Tibial nerve (tissue), 4 donors: ENCODE results near the gene KCNE3. TPM values are rescaled to one million over a fixed set of nuclear protein-coding genes. Genes with fewer than 3 reads are reported as not detected.

ENCODE experiments used
- DNase-seq, 2 donors: peaks; one replicate each; pipeline ENCODE4 v3.0.0-alpha.2; 2019; ENCODE audit warnings: low spot score in 2 of 2
- H3K27ac ChIP-seq, 4 donors: fragments of 200-600 bp; sonication (generic) in 3 of 4; one replicate each; pipeline ENCODE4 v1.5.1; 2017 to 2019; ENCODE audit warnings: mild to moderate bottlenecking in 1 of 4
- H3K27me3 ChIP-seq, 2 donors: fragments of 200-600 bp; sonication (generic) in 1 of 2; one replicate each; pipeline versions ENCODE4 v1.5.1 to v1.6.0; 2017 to 2019
- H3K36me3 ChIP-seq, 3 donors: fragments of 200-600 bp; sonication (generic); one replicate each; pipeline ENCODE4 v1.5.1; 2018 to 2019
- H3K4me1 ChIP-seq, 4 donors: fragments of 200-600 bp; sonication (generic) in 3 of 4; one replicate each; pipeline ENCODE4 v1.5.1; 2017 to 2019
- H3K4me3 ChIP-seq, 4 donors: fragments of 200-600 bp; sonication (generic) in 3 of 4; one replicate each; pipeline ENCODE4 v1.5.1; 2017 to 2019; ENCODE audit warnings: mild to moderate bottlenecking in 1 of 4, moderate library complexity in 1 of 4
- H3K9me3 ChIP-seq, 4 donors: fragments of 200-600 bp; sonication (generic) in 3 of 4; one replicate each; pipeline ENCODE4 v1.5.1; 2017 to 2019
- CTCF ChIP-seq, 5 experiments: fragments of 200-600 bp in 3 of 5; fragments of 450-650 bp in 2 of 5; sonication (generic) in 3 of 5; IDR thresholded peaks; one replicate each; pipeline ENCODE4 v1.5.1; 2016 to 2019; ENCODE audit warnings: antibody characterized with exemption in 5 of 5, mild to moderate bottlenecking in 3 of 5, moderate library complexity in 2 of 5
- EP300 ChIP-seq, 2 donors: sonication (generic); formaldehyde crosslinking; IDR thresholded peaks; one replicate each; pipeline ENCODE4 v1.6.1; 2017; ENCODE audit warnings: antibody characterized with exemption in 2 of 2, mild to moderate bottlenecking in 1 of 2
- POLR2A ChIP-seq, 2 donors: fragments of 450-650 bp; IDR thresholded peaks; one replicate each; pipeline ENCODE4 v1.6.1; 2017; ENCODE audit warnings: antibody characterized with exemption in 2 of 2, mild to moderate bottlenecking in 2 of 2, moderate library complexity in 2 of 2
- WGBS, 2 donors: methylation state at CpG; one replicate each; pipeline ENCODE4 v1.1.5; 2018; 5-methylcytosine and 5-hydroxymethylcytosine counted together
- total RNA-seq, 4 donors: library from RNA; depleted of rRNA; stranded (reverse); fragments of >200 nt; gene quantifications; one replicate each; pipeline ENCODE4 v1.1.0, GENCODE V29; 2016

The KCNE3 gene
- total RNA-seq, 4 donors from 2014 or later: 5.7 to 8.5 (median 6.7) TPM

DNA sequence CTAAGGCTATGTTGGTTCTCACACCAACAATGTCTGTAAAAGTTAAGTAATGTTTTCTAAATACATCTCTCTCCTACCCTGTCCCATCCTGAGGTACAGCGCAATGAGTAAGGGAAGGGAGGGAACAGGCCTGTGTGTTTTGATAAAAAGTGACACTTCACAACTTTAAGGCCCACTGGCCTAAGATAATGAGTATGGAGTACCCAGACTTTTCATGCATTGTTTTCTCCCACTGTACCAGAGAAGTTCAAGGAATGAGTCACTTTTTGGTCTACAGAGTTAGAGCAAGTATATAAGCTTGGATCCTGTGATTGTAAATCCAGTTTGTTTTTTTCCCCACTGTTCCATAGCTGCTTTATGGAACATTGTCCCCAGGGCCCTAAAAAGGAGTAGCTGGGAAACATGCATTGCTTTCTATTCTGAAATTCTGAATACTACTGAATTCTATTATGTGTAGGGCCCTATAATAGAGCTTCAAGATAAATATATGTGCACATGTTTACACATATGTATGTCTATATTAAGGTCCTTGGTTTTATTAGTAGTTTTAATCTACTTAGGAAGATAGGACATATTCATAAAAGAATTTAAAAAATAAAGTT is 29.8 kb downstream of the KCNE3 start:
- Histone ChIP-seq H3K27ac (peak overlapping the region in 1 of 4 donors; percentile 28), H3K36me3 (no peaks in the 10 kb centered on the region), H3K27me3 (no peaks in the 10 kb centered on the region), H3K4me3 (no peak overlapping the region), H3K4me1 (no peaks in the 10 kb centered on the region), H3K9me3 (peaks cover 0 to 7% (median 0%) of the 10 kb centered on the region in 4 donors)
- WGBS, 2 donors: 94 to 100% methylated on average over 1 of the region's 1 CpG
- no peak for DNase-seq
- TF ChIP-seq EP300 (IDR thresholded peaks at IDR 0.05) (no peak), POLR2A (IDR thresholded peaks at IDR 0.05) (no peak), CTCF (IDR thresholded peaks at IDR 0.05) (no peak)

- no peaks in the 10 kb centered on the region for H3K9me3 ChIP-seq
- no peak overlapping the region for H3K4me3 ChIP-seq
- 49 to 59% methylated on average over 7 of the region's 7 CpGs for WGBS, 2 donors
- no peaks in the 10 kb centered on the region for H3K36me3 ChIP-seq
- H3K27ac ChIP-seq: no peak overlapping the region
- DNase-seq: no peak
- H3K27me3 ChIP-seq: no peaks in the 10 kb centered on the region
- H3K4me1 ChIP-seq: no peaks in the 10 kb centered on the region
- TF ChIP-seq CTCF (IDR thresholded peaks at IDR 0.05) (no peak), EP300 (IDR thresholded peaks at IDR 0.05) (no peak), POLR2A (IDR thresholded peaks at IDR 0.05) (no peak)
Measured at GRCh38 chr11:74434528-74434927, 32.8 kb downstream of the KCNE3 start.

DNA sequence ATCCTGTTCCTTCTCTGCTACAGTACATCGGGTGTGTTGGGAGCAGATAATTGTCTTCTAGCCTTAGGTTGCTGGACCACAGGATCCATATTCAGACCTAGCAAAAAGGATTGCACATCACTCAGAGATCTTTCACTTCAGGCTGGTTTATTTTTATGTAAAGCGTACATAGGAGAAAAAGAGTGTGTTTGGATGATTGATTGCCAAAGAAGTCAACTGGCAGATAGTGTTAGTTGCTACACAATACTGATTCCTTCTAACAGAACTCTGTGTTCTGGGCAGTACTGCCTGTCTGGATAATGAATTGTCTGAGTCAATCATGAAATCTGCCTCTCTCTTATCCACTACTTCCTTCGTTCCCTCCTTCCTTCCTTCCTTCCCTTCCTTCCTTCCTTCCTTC is 38.1 kb downstream of the KCNE3 start:
- no peak overlapping the region for H3K4me3 ChIP-seq
- no peaks in the 10 kb centered on the region for H3K36me3 ChIP-seq
- DNase-seq: no peak
- no peak for TF ChIP-seq EP300 (IDR thresholded peaks at IDR 0.05)
- TF ChIP-seq POLR2A (IDR thresholded peaks at IDR 0.05): no peak
- TF ChIP-seq CTCF (IDR thresholded peaks at IDR 0.05): no peak
- 83 to 84% methylated on average over 3 of the region's 3 CpGs for WGBS, 2 donors
- H3K27ac ChIP-seq: no peak overlapping the region
- H3K9me3 ChIP-seq: peaks cover 0 to 23% (median 0%) of the 10 kb centered on the region in 4 donors
- H3K27me3 ChIP-seq: no peaks in the 10 kb centered on the region
- H3K4me1 ChIP-seq: no peaks in the 10 kb centered on the region

GRCh38 chr11:74427384-74427886 is 39.9 kb downstream of the KCNE3 start:
- H3K27me3 ChIP-seq: no peaks in the 10 kb centered on the region

More at GRCh38 chr11:74427384-74427886, 39.9 kb downstream of the KCNE3 start:
- H3K9me3 ChIP-seq: peaks cover 0 to 23% (median 0%) of the 10 kb centered on the region in 4 donors
- WGBS, 2 donors: 48 to 73% methylated on average over 4 of the region's 4 CpGs
- no peaks in the 10 kb centered on the region for H3K4me1 ChIP-seq
- no peak overlapping the region for H3K27ac ChIP-seq
- H3K36me3 ChIP-seq: no peaks in the 10 kb centered on the region
- no peak for DNase-seq
- no peak overlapping the region for H3K4me3 ChIP-seq
- no peak for TF ChIP-seq CTCF (IDR thresholded peaks at IDR 0.05)
- TF ChIP-seq EP300 (IDR thresholded peaks at IDR 0.05): no peak
- no peak for TF ChIP-seq POLR2A (IDR thresholded peaks at IDR 0.05)
